ENCODE measurements around the gene PPP6C. TPM values are rescaled to one million over a fixed set of nuclear protein-coding genes. Genes with fewer than 3 reads are reported as not detected.

Gene PPP6C
- total and polyA plus RNA-seq, 2 of the 13 experiments (the other 11 are each of a cell fraction or from before 2014, with no cell fraction given) = 18.5 to 20.9 TPM

GRCh38 chr9:125143377-125144090, 46.1 kb downstream of the PPP6C start, which contains the start of gene SCAI (continued):
- no peak for TF ChIP-seq FOXM1 (CRISPR knock-in tag; IDR thresholded peaks at IDR 0.05)
- peak; percentile 82 for TF ChIP-seq MAX (IDR thresholded peaks at IDR 0.05)
- TF ChIP-seq TGIF2 (CRISPR knock-in tag; IDR thresholded peaks at IDR 0.05) = peak; percentile 18; the same call in 1 of the 2 replicates
- peak; percentile 69 for TF ChIP-seq CREB1 (IDR thresholded peaks at IDR 0.05)
- peak; percentile 77 for TF ChIP-seq CREB1 (CRISPR knock-in tag; IDR thresholded peaks at IDR 0.05)
- peak; percentile 70 for TF ChIP-seq SMC3 (IDR thresholded peaks at IDR 0.05; ENCODE audit: low read length)
- no peak for TF ChIP-seq ZNF652 (CRISPR knock-in tag; IDR thresholded peaks at IDR 0.05; ENCODE audit: borderline replicate concordance, low read depth)
- TF ChIP-seq SMAD9 (CRISPR knock-in tag; IDR thresholded peaks at IDR 0.05) = no peak
- TF ChIP-seq ATF7-NPFF (CRISPR knock-in tag; IDR thresholded peaks at IDR 0.05; ENCODE audit: low read depth) = no peak; the same call in 1 of the 2 replicates

GRCh38 chr9:125142560-125143376, 46.8 kb downstream of the PPP6C start:
- peak overlapping the region; percentile 55 to 82 (median 71) for H3K4me3 ChIP-seq (replicated peaks in 1 of 3; ENCODE audit: insufficient read depth in 1 of 3, low read depth in 2 of 3, low read length in 3 of 3)
- in situ Hi-C loops (cut with HindIII; ENCODE audit: extremely low pct_ligation_motif_present, low pct_unique_long_range_greater_than_20kb) (no loop called here), intact Hi-C loops (cut with micrococcal nuclease; ENCODE audit: unreplicated experiment) (loop anchor here (1.0 to 10.0 kb wide), 3 partner anchors 201 to 368 kb away; partner anchors contain the start of genes ARPC5L, GOLGA1, NR6A1 and OLFML2A)
- CTCF ChIA-PET (ENCODE audit: low intra/inter-chr PET ratio, low total read pairs) = interaction anchor here (1.2 kb wide), 1 partner anchor 371 kb away, joined by 3 read pairs; no protein-coding TSS in a partner anchor
- H3K9ac ChIP-seq (ENCODE audit: insufficient read depth, low read depth, low read length) = peak overlapping the region; percentile 73
- H3K4me1 ChIP-seq (ENCODE audit: insufficient read depth, low read length) = peaks cover 20% of the 10 kb centered on the region
- peak overlapping the region; percentile 56 for H3K27ac ChIP-seq (ENCODE audit: extremely low read length, insufficient read depth, low read length)
- POLR2A ChIA-PET = interaction anchor here (0.6 to 1.1 kb wide), 4 partner anchors 8 to 201 kb away, joined by 3 to 4 read pairs (median 3); partner anchors contain the start of gene GOLGA1
- H4K20me1 ChIP-seq (ENCODE audit: insufficient read depth, low read length) = no peaks in the 10 kb centered on the region
- ATAC-seq (no peak), FAIRE-seq (no peak), DNase-seq (ENCODE audit: low spot score) (no peak)
- no peaks in the 10 kb centered on the region; a peak in 1 of 5 replicates for H3K27me3 ChIP-seq (ENCODE audit: control insufficient read depth in 1 of 2, insufficient read depth in 2 of 2, low read length in 2 of 2)
- peak overlapping the region; percentile 86 for H3K4me2 ChIP-seq (ENCODE audit: low read depth, low read length)
- H2AFZ ChIP-seq (ENCODE audit: low read length) = no peak overlapping the region
- no TSS peak for BruUV-seq (replicated peaks)
- H3K9me3 ChIP-seq (ENCODE audit: low read length) = no peaks in the 10 kb centered on the region
- 9% methylated on average over 31 of the region's 54 CpGs for WGBS (ENCODE audit: low lambda C conversion rate)
- no peaks in the 10 kb centered on the region for H3K36me3 ChIP-seq (replicated peaks in 1 of 2; ENCODE audit: control insufficient read depth in 1 of 2, insufficient read depth in 2 of 2, low read length in 2 of 2)
- peaks cover 7% of the 10 kb centered on the region for H3K79me2 ChIP-seq (ENCODE audit: insufficient read depth, low read length)
- TF ChIP-seq MAF1 (CRISPR knock-in tag; IDR thresholded peaks at IDR 0.05; ENCODE audit: borderline replicate concordance) (no peak), ZFP82 (CRISPR knock-in tag; IDR thresholded peaks at IDR 0.05; ENCODE audit: borderline replicate concordance) (peak; percentile 37; the same call in 1 of the 2 replicates), ARID4A (CRISPR knock-in tag; IDR thresholded peaks at IDR 0.05; ENCODE audit: borderline replicate concordance) (peak; percentile 6; the same call in 1 of the 2 replicates), NFE2 (CRISPR knock-in tag; IDR thresholded peaks at IDR 0.05) (no peak), DZIP1 (CRISPR knock-in tag; IDR thresholded peaks at IDR 0.05) (no peak)
